HL-60/S4 treated with phorbol 12-myristate 13-acetate at 8.2 ng/mL for 4 days and 3 days (cell line): ENCODE measurements around the gene CFAP141.
"Not testable (repeated sequence)": the region's sequence is repeated elsewhere in the genome, so short reads cannot be mapped to it uniquely, and the experiment has no call there.

ENCODE experiments used
- in situ Hi-C: fragments of 300-500 bp; cut with MboI; formaldehyde crosslinking; loops from 2 replicates; pipeline ENCODE4 v1.15.0; 2022; ENCODE audit warnings: low sequenced_read_pairs

The CFAP141 gene

GRCh38 chr1:154208677-154209388 lies 2.7 kb upstream of the CFAP141 start:
- in situ Hi-C loops, result no loop called here

GRCh38 chr1:154207262-154207661 lies 1.1 kb upstream of the CFAP141 start:
- in situ Hi-C loops, result no loop called here

- in situ Hi-C loops, result not testable (repeated sequence)
These were observed 355 bp downstream of the CFAP141 start for GRCh38 chr1:154205778-154206177.

GRCh38 chr1:154199563-154199879 lies 6.6 kb downstream of the CFAP141 start:
- in situ Hi-C loops, result no loop called here

GRCh38 chr1:154198756-154199562 lies 7.2 kb downstream of the CFAP141 start:
- in situ Hi-C loops, result no loop called here

- in situ Hi-C loops, result no loop called here
These were observed 12.3 kb downstream of the CFAP141 start for GRCh38 chr1:154193821-154194220.

GRCh38 chr1:154192476-154192875 lies 13.7 kb downstream of the CFAP141 start:
- in situ Hi-C loops, result no loop called here

GRCh38 chr1:154191990-154192461 lies 14.1 kb downstream of the CFAP141 start, which contains the start of gene TPM3:
TPM3 (minus strand) TSS chr1:154192100; CDS start chr1:154192018, 82 bp downstream.
- in situ Hi-C loops, result no loop called here

- in situ Hi-C loops, result no loop called here
These were observed 15.6 kb downstream of the CFAP141 start for GRCh38 chr1:154190550-154190949.

GRCh38 chr1:154186852-154187501 lies 19.2 kb downstream of the CFAP141 start:
- in situ Hi-C loops, result no loop called here

- in situ Hi-C loops, result no loop called here
These were observed 20.0 kb downstream of the CFAP141 start for GRCh38 chr1:154186177-154186576.

- in situ Hi-C loops, result no loop called here
These were observed 22.9 kb downstream of the CFAP141 start for GRCh38 chr1:154183046-154183915.

- in situ Hi-C loops, result no loop called here
These were observed 23.6 kb downstream of the CFAP141 start for GRCh38 chr1:154182344-154183045.

- in situ Hi-C loops, result no loop called here
These were observed 24.2 kb downstream of the CFAP141 start for GRCh38 chr1:154181944-154182343.

- in situ Hi-C loops, result no loop called here
These were observed 26.0 kb downstream of the CFAP141 start for GRCh38 chr1:154179946-154180687.

GRCh38 chr1:154178911-154179811 lies 27.0 kb downstream of the CFAP141 start:
- in situ Hi-C loops, result no loop called here

GRCh38 chr1:154178013-154178412 lies 28.1 kb downstream of the CFAP141 start:
- in situ Hi-C loops, result no loop called here

GRCh38 chr1:154176337-154176736 lies 29.8 kb downstream of the CFAP141 start:
- in situ Hi-C loops, result no loop called here
